Epithelial cell of proximal tubule (primary cell): ENCODE results near the gene CYB5D1. TPM values are rescaled to one million over a fixed set of nuclear protein-coding genes. Genes with fewer than 3 reads are reported as not detected.

Experiments used
- DNase-seq: peaks from one replicate; pipeline ENCODE4 v3.0.0-alpha.2; 2011; ENCODE audit warnings: low read depth
- H3K4me3 ChIP-seq: 2 replicates; pipeline ENCODE4 v1.5.1; 2011; ENCODE audit warnings: low read depth, mild to moderate bottlenecking, low read length
- CTCF ChIP-seq: conservative IDR thresholded peaks from 2 replicates; pipeline ENCODE4 v1.5.1; 2012; ENCODE audit warnings: low read depth, mild to moderate bottlenecking, low read length
- total RNA-seq: library from RNA; depleted of rRNA; stranded (reverse); fragments of >200 nt; gene quantifications from 2 replicates; pipeline ENCODE4 v1.2.3, GENCODE V29; 2015

Gene CYB5D1
- total RNA-seq, 1 donor from 2014 or later, result 5.1 TPM

- peak within 1 kb of the TSS; percentile 95 for H3K4me3 ChIP-seq
- DNase-seq, result no peak
- no peak for TF ChIP-seq CTCF
Observed at GRCh38 chr17:7854851-7855659, 2.7 kb upstream of the CYB5D1 start, which contains the start of gene TMEM88. TMEM88 (plus strand) TSS chr17:7855066; CDS start chr17:7855075, 9 bp downstream.

- no peak for DNase-seq
- H3K4me3 ChIP-seq, result no peak overlapping the region
- TF ChIP-seq CTCF, result no peak
Observed at GRCh38 chr17:7855660-7856010, 2.2 kb upstream of the CYB5D1 start.

- peak overlapping the region; percentile 95 for H3K4me3 ChIP-seq
- TF ChIP-seq CTCF, result no peak
- no peak for DNase-seq
Observed at GRCh38 chr17:7856011-7856810, 1.6 kb upstream of the CYB5D1 start.

- peak within 1 kb of the TSS; percentile 95 for H3K4me3 ChIP-seq
- peak; percentile 42 for TF ChIP-seq CTCF
- DNase-seq, result peak; percentile 99
Observed at GRCh38 chr17:7856811-7857712, 741 bp upstream of the CYB5D1 start, which contains the start of gene NAA38. NAA38 (minus strand) TSS chr17:7857559; CDS start chr17:7857463, 96 bp downstream.

GRCh38 chr17:7858522-7858810, 663 bp downstream of the CYB5D1 start:
- peak overlapping the region; percentile 95 for H3K4me3 ChIP-seq
- peak; percentile 54 for TF ChIP-seq CTCF
- no peak for DNase-seq

GRCh38 chr17:7859028-7859427, 1.2 kb downstream of the CYB5D1 start:
- DNase-seq, result no peak
- TF ChIP-seq CTCF, result no peak
- H3K4me3 ChIP-seq, result peak overlapping the region; percentile 95
